Hepatocyte (in vitro differentiated cells): Measurements from ENCODE around the gene SEMA3G.

Experiments
- CTCF ChIP-seq: fragments of 200-600 bp; sonication (generic); IDR thresholded peaks from 2 replicates; pipeline ENCODE4 v1.5.1; 2016; ENCODE audit warnings: antibody characterized with exemption, mild to moderate bottlenecking; ENCODE audit not compliant: poor library complexity
- EZH2phosphoT487 ChIP-seq: fragments of 200-600 bp; sonication (generic); IDR thresholded peaks from one replicate; pipeline ENCODE4 v1.6.1; 2018; ENCODE audit warnings: antibody characterized with exemption, mild to moderate bottlenecking, low read depth, moderate library complexity; ENCODE audit not compliant: unreplicated experiment, severe bottlenecking

- TF ChIP-seq CTCF (no peak), EZH2phosphoT487 (no peak)
Observed at GRCh38 chr3:52396907-52397591, 47.9 kb downstream of the SEMA3G start.
